Activated CD8-positive, alpha-beta memory T cell treated with anti-CD3 and anti-CD28 coated beads, Interleukin-2, amount 10 ng/mL, durations not matched to agents 7 days and 5 days (primary cell): ENCODE results near the gene FUT2. TPM values are rescaled to one million over a fixed set of nuclear protein-coding genes. Genes with fewer than 3 reads are reported as not detected.
A peak's percentile ranks its signal among the peaks of the same experiment; 100 is the strongest.

Experiments
- ATAC-seq: fragments of 150-1000 bp; cut with Tn5 transposase; one replicate; pipeline ENCODE4 v1.10.0; 2021; ENCODE audit warnings: moderate library complexity
- CTCF ChIA-PET: fragments of 350-600 bp; sonication (Branson Sonifier 250); formaldehyde crosslinking; loops from one replicate; lab custom pipeline; 2021; ENCODE audit warnings: antibody characterized with exemption; lab: Charles Lee
- DNase-seq: peaks from one replicate; pipeline ENCODE4 v3.0.0-alpha.2; 2020
- H3K27ac Mint-ChIP-seq: one replicate; pipeline ENCODE4 v1.8.0; 2021; ENCODE audit warnings: mild to moderate bottlenecking, mixed read lengths
- H3K27me3 Mint-ChIP-seq: one replicate; pipeline ENCODE4 v1.8.0; 2021; ENCODE audit warnings: mixed read lengths
- H3K36me3 Mint-ChIP-seq: one replicate; pipeline ENCODE4 v1.8.0; 2021; ENCODE audit warnings: mild to moderate bottlenecking, mixed read lengths
- H3K4me1 Mint-ChIP-seq: one replicate; pipeline ENCODE4 v1.8.0; 2021; ENCODE audit warnings: mixed read lengths
- H3K4me3 Mint-ChIP-seq: one replicate; pipeline ENCODE4 v1.8.0; 2021; ENCODE audit warnings: mild to moderate bottlenecking, moderate library complexity, mixed read lengths
- H3K9me3 Mint-ChIP-seq: one replicate; pipeline ENCODE4 v1.8.0; 2022; ENCODE audit warnings: low read depth, mixed read lengths
- total RNA-seq, 2 experiments: library from RNA; stranded (reverse); gene quantifications; one replicate each; pipeline ENCODE4 v1.2.3, GENCODE V29; 2021

The FUT2 gene
- total RNA-seq, 2 experiments from 2014 or later: not detected

- peak; percentile 95 for ATAC-seq
- DNase-seq: peak; percentile 92
- Mint-ChIP-seq H3K27me3 (peaks cover 5% of the 10 kb centered on the region), H3K36me3 (no peaks in the 10 kb centered on the region), H3K27ac (peak overlapping the region; percentile 91), H3K4me3 (no peak overlapping the region), H3K4me1 (peaks cover 10% of the 10 kb centered on the region), H3K9me3 (no peaks in the 10 kb centered on the region)
- CTCF ChIA-PET: interaction anchor here (0.7 to 1.6 kb wide), 2 partner anchors 13 to 16 kb away, joined by 4 to 5 read pairs; partner anchors contain the start of gene CA11
These were observed 34.7 kb upstream of the FUT2 start for GRCh38 chr19:48660852-48661710.

DNA sequence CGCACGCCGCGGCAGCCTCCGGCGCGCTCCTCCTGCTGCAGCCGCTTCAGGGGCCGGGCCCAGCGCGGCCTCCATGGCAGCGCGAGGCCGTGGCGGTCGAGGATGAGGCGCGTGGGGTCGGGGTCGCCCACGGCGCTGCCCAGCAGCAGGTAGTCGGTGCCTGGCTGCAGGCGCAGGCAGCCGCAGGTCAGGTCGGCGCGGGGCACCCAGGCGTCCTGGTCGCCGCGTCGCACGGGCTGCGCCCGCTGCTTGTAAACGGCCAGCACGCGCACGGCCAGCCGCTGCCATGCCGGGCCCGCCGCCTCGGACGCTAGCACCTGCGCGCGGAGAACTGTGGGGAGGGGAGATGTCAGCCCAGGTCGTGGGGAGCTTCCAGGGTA, 34.1 kb upstream of the FUT2 start:
- no peak overlapping the region for H3K4me3 Mint-ChIP-seq
- no peak for DNase-seq
- H3K36me3 Mint-ChIP-seq: no peaks in the 10 kb centered on the region
- peaks cover 5% of the 10 kb centered on the region for H3K27me3 Mint-ChIP-seq
- CTCF ChIA-PET: interaction anchor here (1.6 kb wide), 1 partner anchor 16 kb away, joined by 4 read pairs; the partner anchor contains the start of gene CA11
- peaks cover 10% of the 10 kb centered on the region for H3K4me1 Mint-ChIP-seq
- no peak for ATAC-seq
- no peaks in the 10 kb centered on the region for H3K9me3 Mint-ChIP-seq
- no peak overlapping the region for H3K27ac Mint-ChIP-seq

DNA sequence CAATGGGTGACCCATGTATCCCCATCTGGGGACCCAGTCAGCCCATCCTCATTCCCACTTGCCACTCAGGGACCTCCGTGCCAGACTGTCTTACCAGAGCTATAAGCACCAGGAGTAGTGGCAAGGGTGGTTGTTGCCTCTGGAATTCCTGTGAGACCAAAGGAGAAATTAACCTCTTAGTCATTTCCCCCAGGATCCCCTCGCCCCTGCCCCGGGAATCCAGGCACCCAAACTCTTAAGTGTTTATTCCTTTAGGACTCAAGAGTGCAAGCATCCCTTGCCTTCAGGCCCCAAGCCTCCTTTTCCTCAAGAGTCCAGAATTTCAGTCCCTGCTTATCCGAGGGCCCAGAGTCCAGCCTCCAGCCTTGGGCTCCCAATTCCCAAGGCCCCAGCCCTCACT, 32.1 kb upstream of the FUT2 start:
- Mint-ChIP-seq H3K27ac (no peak overlapping the region), H3K4me1 (peaks cover 10% of the 10 kb centered on the region), H3K4me3 (no peak overlapping the region), H3K36me3 (no peaks in the 10 kb centered on the region), H3K9me3 (peaks cover under 1% of the 10 kb centered on the region), H3K27me3 (peaks cover 3% of the 10 kb centered on the region)
- no peak for DNase-seq
- CTCF ChIA-PET: interaction anchor here (1.3 kb wide), 1 partner anchor 179 kb away, joined by 3 read pairs; no protein-coding TSS in a partner anchor
- no peak for ATAC-seq

DNA sequence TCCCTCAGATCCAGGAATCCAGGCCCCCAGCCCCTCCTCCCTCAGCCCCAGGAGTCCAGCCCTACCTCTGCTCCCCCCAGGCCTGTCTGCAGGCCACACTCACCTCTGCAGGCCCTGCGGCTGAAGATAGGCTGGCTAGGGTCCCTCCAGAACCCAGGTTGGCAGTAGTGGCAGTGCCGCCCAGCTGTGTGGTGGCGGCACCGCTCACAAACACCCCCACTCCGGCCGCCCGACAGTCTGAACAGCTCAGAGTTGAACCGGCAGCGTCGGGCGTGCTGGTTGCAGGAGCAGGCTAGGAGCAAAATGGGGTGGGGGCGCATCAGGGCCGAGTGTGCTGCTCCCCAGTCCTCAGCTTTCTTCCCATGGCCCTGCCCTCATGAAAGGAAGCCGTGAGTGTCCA, 31.3 kb upstream of the FUT2 start:
- Mint-ChIP-seq H3K4me3 (no peak overlapping the region), H3K27ac (no peak overlapping the region), H3K27me3 (no peaks in the 10 kb centered on the region), H3K9me3 (peaks cover 4% of the 10 kb centered on the region), H3K4me1 (peaks cover 10% of the 10 kb centered on the region), H3K36me3 (no peaks in the 10 kb centered on the region)
- no peak for ATAC-seq
- no peak for DNase-seq
- CTCF ChIA-PET: interaction anchor here (0.7 to 1.0 kb wide), 2 partner anchors 19 to 450 kb away, joined by 3 to 5 read pairs; partner anchors contain the start of gene CA11

GRCh38 chr19:48665786-48666185, 30.0 kb upstream of the FUT2 start:
- Mint-ChIP-seq H3K36me3 (peaks cover 2% of the 10 kb centered on the region), H3K27ac (no peak overlapping the region), H3K4me1 (peaks cover 5% of the 10 kb centered on the region), H3K4me3 (no peak overlapping the region), H3K27me3 (no peaks in the 10 kb centered on the region), H3K9me3 (peaks cover 10% of the 10 kb centered on the region)
- CTCF ChIA-PET: interaction anchor here (1.2 to 1.6 kb wide), 2 partner anchors 10 to 20 kb away, joined by 3 read pairs; no protein-coding TSS in a partner anchor
- no peak for ATAC-seq
- no peak for DNase-seq

DNA sequence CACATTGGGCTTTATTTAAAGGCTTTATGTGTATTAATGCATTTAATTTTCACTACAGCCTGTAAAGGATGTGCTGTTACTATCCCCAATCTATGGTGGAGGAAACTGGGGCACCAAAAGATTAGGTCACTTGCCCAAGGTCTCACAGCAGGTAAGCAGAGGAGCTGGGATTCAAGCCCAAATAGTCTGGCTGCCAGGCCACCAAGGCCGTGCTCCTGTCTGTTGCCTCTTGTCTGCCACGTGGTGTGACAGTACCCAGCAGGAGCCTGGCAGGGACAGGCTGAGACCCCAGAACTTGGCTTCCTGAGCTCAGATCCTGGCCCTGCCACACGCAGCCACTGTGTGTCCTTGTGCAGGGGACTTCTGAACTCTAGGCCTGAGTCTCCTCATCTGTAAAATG, 27.4 kb upstream of the FUT2 start:
- CTCF ChIA-PET: interaction anchor here (1.2 kb wide), 1 partner anchor 120 kb away, joined by 3 read pairs; no protein-coding TSS in a partner anchor
- ATAC-seq (no peak), DNase-seq (no peak)
- H3K27ac Mint-ChIP-seq: no peak overlapping the region
- H3K4me3 Mint-ChIP-seq: no peak overlapping the region
- H3K27me3 Mint-ChIP-seq: no peaks in the 10 kb centered on the region
- H3K4me1 Mint-ChIP-seq: no peaks in the 10 kb centered on the region
- H3K36me3 Mint-ChIP-seq: peaks cover 2% of the 10 kb centered on the region
- H3K9me3 Mint-ChIP-seq: peaks cover 10% of the 10 kb centered on the region

DNA sequence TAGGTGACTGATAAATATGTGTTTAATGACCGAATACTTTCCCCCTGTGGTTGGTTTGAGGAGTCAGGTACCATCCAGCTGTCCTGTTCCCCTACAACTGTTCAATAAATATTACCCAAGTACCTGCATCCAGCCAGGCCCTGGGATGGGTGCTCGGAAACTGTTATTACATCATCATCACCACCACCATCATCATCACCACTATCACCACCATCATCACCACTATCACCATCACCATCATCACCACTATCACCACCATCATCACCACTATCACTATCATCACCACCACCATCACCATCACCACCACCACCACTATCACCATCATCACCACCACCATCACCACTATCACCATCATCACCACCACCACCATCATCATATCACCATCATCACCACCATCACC, 27.0 kb upstream of the FUT2 start:
- DNase-seq: no peak
- CTCF ChIA-PET: interaction anchor here (1.2 kb wide), 1 partner anchor 119 kb away, joined by 3 read pairs; no protein-coding TSS in a partner anchor
- Mint-ChIP-seq H3K36me3 (peaks cover 2% of the 10 kb centered on the region), H3K4me1 (no peaks in the 10 kb centered on the region), H3K9me3 (peaks cover 10% of the 10 kb centered on the region), H3K27ac (no peak overlapping the region), H3K4me3 (peak overlapping the region; percentile 7), H3K27me3 (no peaks in the 10 kb centered on the region)
- no peak for ATAC-seq

DNA sequence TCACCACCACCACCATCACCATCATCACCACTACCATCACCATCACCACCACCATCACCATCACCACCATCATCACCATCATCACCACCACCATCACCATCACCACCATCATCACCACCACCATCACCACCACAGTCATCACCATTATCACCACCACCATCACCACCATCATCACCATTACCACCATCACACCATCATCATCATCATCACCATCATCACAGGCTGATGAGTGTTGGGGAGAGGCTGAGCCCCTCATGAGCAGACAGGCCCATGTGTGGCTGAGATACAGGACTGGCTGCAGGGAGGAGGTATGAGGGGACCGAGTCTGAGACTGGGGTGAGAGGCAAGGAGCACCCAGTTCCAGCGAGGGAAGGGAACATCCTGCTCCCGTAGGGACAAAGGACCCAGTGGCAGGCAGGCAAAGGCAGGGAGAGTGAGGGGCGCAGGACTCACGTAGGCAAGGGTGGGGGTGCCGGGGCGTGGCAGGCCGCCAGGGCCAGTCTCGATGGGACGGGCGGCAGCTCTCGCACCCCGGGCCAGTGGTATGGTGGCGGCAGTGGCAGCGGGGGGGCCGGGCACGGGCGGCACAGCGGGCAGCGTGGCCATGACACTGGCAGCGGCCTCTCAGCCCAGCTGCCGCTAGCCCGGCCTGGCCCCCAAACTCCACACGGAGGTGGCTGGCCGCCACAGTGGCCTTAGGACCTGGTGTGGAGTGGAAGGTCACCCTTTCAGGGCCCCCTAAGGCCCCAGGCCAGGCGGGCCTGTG, 25.7 kb upstream of the FUT2 start:
- no peak for ATAC-seq
- Mint-ChIP-seq H3K9me3 (peaks cover 10% of the 10 kb centered on the region), H3K4me3 (peak overlapping the region; percentile 38), H3K27ac (peak overlapping the region; percentile 45), H3K36me3 (peaks cover 2% of the 10 kb centered on the region), H3K4me1 (peaks cover 1% of the 10 kb centered on the region), H3K27me3 (no peaks in the 10 kb centered on the region)
- CTCF ChIA-PET: interaction anchor here (1.2 kb wide), 1 partner anchor 24 kb away, joined by 3 read pairs; the partner anchor contains the start of gene CA11
- no peak for DNase-seq

- no peak for ATAC-seq
- CTCF ChIA-PET: interaction anchor here (1.2 kb wide), 1 partner anchor 25 kb away, joined by 3 read pairs; the partner anchor contains the start of gene CA11
- DNase-seq: no peak
- peaks cover 10% of the 10 kb centered on the region for H3K9me3 Mint-ChIP-seq
- no peak overlapping the region for H3K27ac Mint-ChIP-seq
- peaks cover 6% of the 10 kb centered on the region for H3K4me1 Mint-ChIP-seq
- peaks cover 3% of the 10 kb centered on the region for H3K27me3 Mint-ChIP-seq
- H3K4me3 Mint-ChIP-seq: no peak overlapping the region
- peaks cover 2% of the 10 kb centered on the region for H3K36me3 Mint-ChIP-seq
These were observed 24.9 kb upstream of the FUT2 start for GRCh38 chr19:48670699-48671445.

GRCh38 chr19:48671446-48671995, 24.2 kb upstream of the FUT2 start:
- ATAC-seq (no peak), DNase-seq (no peak)
- Mint-ChIP-seq H3K36me3 (peaks cover 2% of the 10 kb centered on the region), H3K4me1 (peaks cover 6% of the 10 kb centered on the region), H3K27me3 (peaks cover 3% of the 10 kb centered on the region), H3K9me3 (peaks cover 10% of the 10 kb centered on the region), H3K27ac (no peak overlapping the region), H3K4me3 (no peak overlapping the region)
- CTCF ChIA-PET: interaction anchor here (1.2 kb wide), 1 partner anchor 26 kb away, joined by 3 read pairs; the partner anchor contains the start of gene CA11

DNA sequence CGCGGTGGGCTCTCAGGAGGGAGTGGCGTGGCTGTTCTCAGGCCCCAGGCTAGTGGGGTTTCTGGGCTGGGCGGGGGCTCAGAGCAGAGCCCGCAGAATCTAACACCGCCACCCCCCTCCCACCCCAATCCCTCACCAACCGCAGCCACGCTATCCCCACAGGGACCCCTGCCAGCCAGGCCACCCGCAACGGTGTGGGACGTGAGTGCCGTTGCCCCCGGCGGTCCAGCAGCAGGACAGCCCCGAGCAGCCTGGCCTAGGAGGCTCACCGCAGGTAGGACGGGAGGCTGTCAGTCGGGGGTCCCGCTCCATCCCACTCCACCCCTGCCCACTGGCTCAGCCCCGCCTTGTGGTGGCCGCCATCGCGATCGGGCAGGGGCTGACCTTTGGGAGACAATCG, 22.8 kb upstream of the FUT2 start, which contains the start of gene NTN5:
Gene NTN5 (minus strand): TSS at position 24 of the 400 bp plus-strand sequence. CDS start 2,031 bp downstream, outside the sequence.
- H3K27ac Mint-ChIP-seq: no peak within 1 kb of the TSS
- ATAC-seq (no peak), DNase-seq (no peak)
- peaks cover 3% of the 10 kb centered on the region for H3K27me3 Mint-ChIP-seq
- H3K9me3 Mint-ChIP-seq: peaks cover 10% of the 10 kb centered on the region
- H3K4me1 Mint-ChIP-seq: peaks cover 6% of the 10 kb centered on the region
- H3K36me3 Mint-ChIP-seq: peaks cover 2% of the 10 kb centered on the region
- CTCF ChIA-PET: interaction anchor here (0.8 kb wide), 1 partner anchor 29 kb away, joined by 3 read pairs; no protein-coding TSS in a partner anchor
- H3K4me3 Mint-ChIP-seq: no peak within 1 kb of the TSS

DNA sequence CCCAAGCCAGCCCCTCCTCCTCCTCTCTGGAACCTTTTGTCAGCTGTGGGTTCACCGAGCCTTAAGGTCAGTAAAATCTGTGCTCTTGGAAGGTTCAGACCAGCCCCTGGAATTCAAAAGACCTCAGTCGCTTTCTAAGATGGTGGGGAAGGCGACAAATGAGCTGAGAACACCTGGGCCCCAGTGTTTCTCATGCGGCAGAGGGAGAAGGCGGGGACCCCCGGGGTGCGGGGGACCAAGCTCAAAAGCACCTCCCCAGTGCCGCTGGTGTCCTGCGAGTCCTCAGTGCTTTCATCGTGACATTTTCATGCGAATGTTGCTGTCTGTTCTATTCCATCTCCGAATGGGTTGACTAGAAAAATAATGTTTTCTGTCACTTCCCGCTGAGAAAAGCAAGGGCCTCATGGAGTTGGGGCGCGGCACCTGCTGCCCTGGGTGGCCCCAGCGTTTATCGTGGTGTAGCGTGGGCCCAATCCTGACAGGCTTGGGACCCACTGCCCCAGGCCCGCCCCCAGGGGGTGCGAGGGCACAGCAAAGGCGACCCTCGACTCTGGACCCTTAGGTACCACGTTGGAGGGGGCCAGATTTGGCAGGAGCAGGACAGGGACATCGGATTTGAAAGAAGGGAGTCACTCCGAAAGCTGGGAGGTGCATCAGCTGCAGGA, 22.2 kb upstream of the FUT2 start:
- no peak for ATAC-seq
- H3K9me3 Mint-ChIP-seq: peaks cover 10% of the 10 kb centered on the region

More for the DNA sequence above, 22.2 kb upstream of the FUT2 start:
- Mint-ChIP-seq H3K27me3 (peaks cover 3% of the 10 kb centered on the region), H3K4me3 (no peak overlapping the region), H3K36me3 (peaks cover 2% of the 10 kb centered on the region), H3K4me1 (peaks cover 6% of the 10 kb centered on the region), H3K27ac (no peak overlapping the region)
- no peak for DNase-seq
- CTCF ChIA-PET: interaction anchor here (0.8 to 1.7 kb wide), 3 partner anchors 13 to 28 kb away, joined by 3 to 5 read pairs (median 4); no protein-coding TSS in a partner anchor
